HepG2 (cell line): ENCODE results near the gene TMEM219. TPM values are rescaled to one million over a fixed set of nuclear protein-coding genes. Genes with fewer than 3 reads are reported as not detected.

Experiments used
- ATF7-NPFF ChIP-seq: sonication (generic); formaldehyde crosslinking; IDR thresholded peaks from 2 replicates; pipeline ENCODE4 v1.8.1; 2023; ENCODE audit warnings: mild to moderate bottlenecking, low read depth, missing genetic modification reagents, moderate library complexity
- CCDC6 ChIP-seq: sonication (generic); formaldehyde crosslinking; IDR thresholded peaks from 2 replicates; pipeline ENCODE4 v1.8.1; 2022; ENCODE audit warnings: mild to moderate bottlenecking, missing genetic modification reagents, moderate library complexity
- CTCF ChIP-seq: sonication (generic); formaldehyde crosslinking; IDR thresholded peaks from 2 replicates; pipeline ENCODE4 v1.5.0; 2020; ENCODE audit warnings: mild to moderate bottlenecking, missing genetic modification reagents, moderate library complexity
- FLYWCH1 ChIP-seq: sonication (generic); formaldehyde crosslinking; IDR thresholded peaks from 2 replicates; pipeline ENCODE4 v1.8.1; 2023; ENCODE audit warnings: mild to moderate bottlenecking, missing genetic modification reagents
- FOXK2 ChIP-seq: fragments of 450-650 bp; IDR thresholded peaks from 2 replicates; pipeline ENCODE4 v1.6.1; 2016
- FOXM1 ChIP-seq: sonication (generic); formaldehyde crosslinking; IDR thresholded peaks from 2 replicates; pipeline ENCODE4 v1.5.0; 2020; ENCODE audit warnings: missing genetic modification reagents
- HNRNPLL ChIP-seq: fragments of 200-400 bp; formaldehyde crosslinking; IDR thresholded peaks from 2 replicates; pipeline ENCODE4 v1.6.1; 2017; ENCODE audit warnings: mild to moderate bottlenecking, low read depth, low read length; ENCODE audit not compliant: poor library complexity, severe bottlenecking
- JUN ChIP-seq: sonication (generic); formaldehyde crosslinking; IDR thresholded peaks from 2 replicates; pipeline ENCODE4 v1.4.0; 2020; ENCODE audit warnings: mild to moderate bottlenecking, missing genetic modification reagents
- MED13 ChIP-seq: sonication (generic); formaldehyde crosslinking; IDR thresholded peaks from 2 replicates; pipeline ENCODE4 v1.5.0; 2020; ENCODE audit warnings: missing genetic modification reagents
- MEF2D ChIP-seq: sonication (generic); formaldehyde crosslinking; IDR thresholded peaks from 2 replicates; pipeline ENCODE4 v1.5.1; 2020; ENCODE audit warnings: mild to moderate bottlenecking, missing genetic modification reagents
- NFKBIZ ChIP-seq: IDR thresholded peaks from 2 replicates; pipeline ENCODE4 v1.6.1; 2018; ENCODE audit warnings: missing genetic modification reagents, missing compliant biosample characterization
- PITX1 ChIP-seq: sonication (generic); formaldehyde crosslinking; IDR thresholded peaks from 2 replicates; pipeline ENCODE4 v1.5.1; 2020; ENCODE audit warnings: mild to moderate bottlenecking, missing genetic modification reagents
- RBM22 ChIP-seq: fragments of 200-400 bp; formaldehyde crosslinking; optimal IDR thresholded peaks from 2 replicates; pipeline ENCODE3; 2017; ENCODE audit warnings: mild to moderate bottlenecking, low read length, moderate library complexity
- THAP11 ChIP-seq: IDR thresholded peaks from 2 replicates; pipeline ENCODE4 v1.6.1; 2016; ENCODE audit warnings: missing biosample characterization, missing genetic modification reagents
- TSC22D2 ChIP-seq: sonication (generic); formaldehyde crosslinking; IDR thresholded peaks from 2 replicates; pipeline ENCODE4 v1.5.1; 2020; ENCODE audit warnings: missing genetic modification reagents, mild to moderate bottlenecking, borderline replicate concordance
- YEATS4 ChIP-seq: sonication (generic); formaldehyde crosslinking; IDR thresholded peaks from 2 replicates; pipeline ENCODE4 v1.4.0; 2020; ENCODE audit warnings: missing genetic modification reagents, borderline replicate concordance
- ZNF75D ChIP-seq: sonication (generic); formaldehyde crosslinking; IDR thresholded peaks from 2 replicates; pipeline ENCODE4 v1.8.1; 2023; ENCODE audit warnings: missing genetic modification reagents, mild to moderate bottlenecking, borderline replicate concordance
- ZNF772 ChIP-seq: sonication (generic); formaldehyde crosslinking; IDR thresholded peaks from 2 replicates; pipeline ENCODE4 v1.5.0; 2020; ENCODE audit warnings: mild to moderate bottlenecking, missing genetic modification reagents
- ZNF773 ChIP-seq: sonication (generic); formaldehyde crosslinking; IDR thresholded peaks from 2 replicates; pipeline ENCODE4 v1.4.0; 2020; ENCODE audit warnings: missing genetic modification reagents, borderline replicate concordance
- ZSCAN20 ChIP-seq: sonication (generic); formaldehyde crosslinking; IDR thresholded peaks from 2 replicates; pipeline ENCODE4 v1.4.0; 2020; ENCODE audit warnings: missing genetic modification reagents, mild to moderate bottlenecking, borderline replicate concordance
- polyA plus RNA-seq, 8 experiments: library from polyadenylated mRNA; depleted of rRNA in 3 of 8; stranded (reverse) in 7 of 8; unstranded in 1 of 8; fragments of >200 nt; fragmentation: Illumina TruSeq in 4 of 8; extraction: Trizol in 4 of 8; gene quantifications; 2 replicates each; pipeline versions ENCODE4 v1.2.1 to v1.2.3, GENCODE V29; 2011 to 2016; ENCODE audit warnings: low read depth in 4 of 8, missing spikeins in 1 of 8, mixed read lengths in 1 of 8; ENCODE audit not compliant: insufficient read depth in 1 of 8
- total RNA-seq, 5 experiments: library from RNA; depleted of rRNA; stranded (reverse); fragments of >200 nt; fragmentation: Illumina TruSeq; extraction: Trizol; gene quantifications; 2 replicates each; pipeline ENCODE4 v1.2.3, GENCODE V29; 2016; ENCODE audit warnings: low read depth in 1 of 5
- TF ChIP-seq, protein P1 (sequence below): sonication (generic); formaldehyde crosslinking; IDR thresholded peaks from 2 replicates; pipeline ENCODE4 v1.4.0; 2020; ENCODE audit warnings: missing genetic modification reagents

The TMEM219 gene
- total and polyA plus RNA-seq, 2 of the 13 experiments (the other 11 are each of a cell fraction or from before 2014, with no cell fraction given): 105 to 115 TPM

GRCh38 chr16:29973384-29974246 lies 11.7 kb downstream of the TMEM219 start, which contains the start of gene TAOK2 (continued):
- TF ChIP-seq, protein P1, sequence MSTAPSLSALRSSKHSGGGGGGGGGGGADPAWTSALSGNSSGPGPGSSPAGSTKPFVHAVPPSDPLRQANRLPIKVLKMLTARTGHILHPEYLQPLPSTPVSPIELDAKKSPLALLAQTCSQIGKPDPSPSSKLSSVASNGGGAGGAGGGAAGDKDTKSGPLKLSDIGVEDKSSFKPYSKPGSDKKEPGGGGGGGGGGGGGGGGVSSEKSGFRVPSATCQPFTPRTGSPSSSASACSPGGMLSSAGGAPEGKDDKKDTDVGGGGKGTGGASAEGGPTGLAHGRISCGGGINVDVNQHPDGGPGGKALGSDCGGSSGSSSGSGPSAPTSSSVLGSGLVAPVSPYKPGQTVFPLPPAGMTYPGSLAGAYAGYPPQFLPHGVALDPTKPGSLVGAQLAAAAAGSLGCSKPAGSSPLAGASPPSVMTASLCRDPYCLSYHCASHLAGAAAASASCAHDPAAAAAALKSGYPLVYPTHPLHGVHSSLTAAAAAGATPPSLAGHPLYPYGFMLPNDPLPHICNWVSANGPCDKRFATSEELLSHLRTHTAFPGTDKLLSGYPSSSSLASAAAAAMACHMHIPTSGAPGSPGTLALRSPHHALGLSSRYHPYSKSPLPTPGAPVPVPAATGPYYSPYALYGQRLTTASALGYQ: no peak; the same call in 1 of the 2 replicates
- peak; percentile 81 for TF ChIP-seq RBM22
- TF ChIP-seq CCDC6: peak; percentile 98
- peak; percentile 87 for TF ChIP-seq THAP11 (CRISPR knock-in tag)
- TF ChIP-seq PITX1 (CRISPR knock-in tag): peak; percentile 53; the same call in 1 of the 2 replicates
- no peak; the same call in 1 of the 2 replicates for TF ChIP-seq ZNF772 (CRISPR knock-in tag)
- 0 out of 2 replicates have a peak, but pooled peaks have one; percentile 4 for TF ChIP-seq NFKBIZ (CRISPR knock-in tag)
- 0 out of 2 replicates have a peak, but pooled peaks have one; percentile 31 for TF ChIP-seq ZNF773 (CRISPR knock-in tag)
- no peak for TF ChIP-seq ZNF75D (CRISPR knock-in tag)
- peak; percentile 89 for TF ChIP-seq FOXK2
- TF ChIP-seq HNRNPLL: peak; percentile 66
- TF ChIP-seq ATF7-NPFF (CRISPR knock-in tag): peak; percentile 93
- TF ChIP-seq FLYWCH1: peak; percentile 73; the same call in 1 of the 2 replicates
- 0 out of 2 replicates have a peak, but pooled peaks have one; percentile 60 for TF ChIP-seq ZSCAN20 (CRISPR knock-in tag)
- peak; percentile 60; the same call in 1 of the 2 replicates for TF ChIP-seq JUN (CRISPR knock-in tag)
- peak; percentile 11; the same call in 1 of the 2 replicates for TF ChIP-seq CTCF (CRISPR knock-in tag)
- no peak for TF ChIP-seq MED13 (CRISPR knock-in tag)
- no peak for TF ChIP-seq FOXM1 (CRISPR knock-in tag)
- TF ChIP-seq YEATS4: peak; percentile 96
- TF ChIP-seq MEF2D (CRISPR knock-in tag): peak; percentile 79
- peak; percentile 26; the same call in 1 of the 2 replicates for TF ChIP-seq TSC22D2 (CRISPR knock-in tag)
